GM12872 (cell line): ENCODE data around the gene ALDH6A1.

ENCODE experiments used
- TF ChIP-seq, protein P1 (sequence below): IDR thresholded peaks from 3 replicates; pipeline ENCODE4 v1.5.1; 2011; ENCODE audit warnings: low read depth, mild to moderate bottlenecking, low read length, moderate library complexity; ENCODE audit not compliant: insufficient read depth

ALDH6A1 gene

DNA sequence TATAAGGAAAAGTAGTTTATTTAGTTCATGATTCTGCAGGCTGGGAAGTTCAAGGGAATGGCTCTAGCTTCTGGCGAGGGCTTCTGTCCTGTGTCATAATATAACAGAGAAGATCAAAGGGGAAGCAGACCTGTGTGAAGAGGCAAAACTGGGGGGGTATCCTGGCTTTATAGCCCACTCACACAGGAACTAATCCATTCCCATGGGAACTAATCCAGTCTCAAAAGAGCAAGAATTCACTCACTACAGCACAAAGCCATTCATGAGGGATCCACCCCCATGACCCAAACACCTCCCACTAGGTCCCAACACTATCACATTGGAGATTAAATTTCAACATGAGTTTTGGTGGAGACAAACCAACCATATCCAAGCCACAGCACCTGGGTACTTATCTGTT lies 6.9 kb downstream of the ALDH6A1 start:
- TF ChIP-seq, protein P1, sequence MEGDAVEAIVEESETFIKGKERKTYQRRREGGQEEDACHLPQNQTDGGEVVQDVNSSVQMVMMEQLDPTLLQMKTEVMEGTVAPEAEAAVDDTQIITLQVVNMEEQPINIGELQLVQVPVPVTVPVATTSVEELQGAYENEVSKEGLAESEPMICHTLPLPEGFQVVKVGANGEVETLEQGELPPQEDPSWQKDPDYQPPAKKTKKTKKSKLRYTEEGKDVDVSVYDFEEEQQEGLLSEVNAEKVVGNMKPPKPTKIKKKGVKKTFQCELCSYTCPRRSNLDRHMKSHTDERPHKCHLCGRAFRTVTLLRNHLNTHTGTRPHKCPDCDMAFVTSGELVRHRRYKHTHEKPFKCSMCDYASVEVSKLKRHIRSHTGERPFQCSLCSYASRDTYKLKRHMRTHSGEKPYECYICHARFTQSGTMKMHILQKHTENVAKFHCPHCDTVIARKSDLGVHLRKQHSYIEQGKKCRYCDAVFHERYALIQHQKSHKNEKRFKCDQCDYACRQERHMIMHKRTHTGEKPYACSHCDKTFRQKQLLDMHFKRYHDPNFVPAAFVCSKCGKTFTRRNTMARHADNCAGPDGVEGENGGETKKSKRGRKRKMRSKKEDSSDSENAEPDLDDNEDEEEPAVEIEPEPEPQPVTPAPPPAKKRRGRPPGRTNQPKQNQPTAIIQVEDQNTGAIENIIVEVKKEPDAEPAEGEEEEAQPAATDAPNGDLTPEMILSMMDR = no peak

DNA sequence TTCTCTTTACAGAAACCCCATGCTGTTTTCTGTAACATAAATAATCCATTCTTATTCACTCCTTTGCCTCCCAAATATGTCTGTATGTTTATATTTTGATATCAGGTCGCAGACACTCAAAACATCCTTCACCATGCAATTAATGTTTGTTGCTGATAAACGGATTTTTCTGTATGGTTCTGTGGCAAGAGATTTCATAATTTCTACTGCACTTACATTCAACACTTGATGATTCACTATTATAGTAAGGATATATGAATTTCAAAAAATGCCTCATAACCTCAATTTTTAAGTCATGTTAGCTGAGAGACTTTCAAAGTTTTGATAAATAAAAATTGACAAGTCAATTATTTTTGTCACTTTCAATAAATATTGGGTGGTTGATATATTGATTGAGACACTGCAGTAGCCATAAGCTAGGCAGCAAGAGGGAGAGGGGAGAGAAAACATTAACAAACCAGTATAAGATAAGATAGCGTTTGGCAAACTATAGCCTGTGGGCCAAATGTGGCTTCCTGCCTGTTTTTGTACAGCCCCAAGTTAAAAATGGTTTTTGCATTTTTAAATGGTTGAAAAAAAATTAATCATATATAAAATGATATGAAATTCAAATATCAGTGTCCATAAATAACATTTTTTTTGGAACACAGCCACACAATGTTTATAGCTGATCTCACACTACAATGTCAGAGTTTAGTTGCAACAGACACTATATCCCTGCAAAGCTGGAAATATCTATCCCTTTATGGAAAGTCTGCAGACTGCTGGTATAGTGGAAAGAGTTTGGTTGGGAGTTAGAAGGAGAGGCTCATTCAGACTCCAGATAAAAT lies 18.3 kb downstream of the ALDH6A1 start:
- TF ChIP-seq, protein P1 = no peak

- TF ChIP-seq, protein P1 = no peak
These were observed 19.4 kb downstream of the ALDH6A1 start for GRCh38 chr14:74064883-74065282.

DNA sequence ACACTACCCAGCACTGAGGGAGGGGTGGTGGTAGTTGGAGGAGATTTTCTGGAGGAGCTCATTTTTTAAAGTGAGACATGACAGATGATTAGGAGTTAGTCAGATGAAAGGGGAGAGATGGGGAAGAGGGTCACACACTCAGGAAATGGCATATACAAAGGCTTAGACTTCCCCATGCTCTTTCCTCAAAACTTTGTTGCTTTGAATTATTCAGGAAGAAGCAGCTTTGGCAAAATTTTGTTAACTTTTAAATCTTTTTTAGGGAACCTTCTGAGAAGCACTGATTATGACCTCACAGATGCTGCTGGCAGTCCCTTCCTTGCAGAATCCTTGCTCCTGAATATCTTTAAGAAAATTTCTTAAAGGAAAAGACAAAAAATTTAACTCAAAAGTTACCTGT lies 19.8 kb downstream of the ALDH6A1 start:
- TF ChIP-seq, protein P1 = no peak

GRCh38 chr14:74062809-74063150 lies 21.5 kb downstream of the ALDH6A1 start:
- TF ChIP-seq, protein P1 = no peak

GRCh38 chr14:74049876-74050495 lies 34.3 kb downstream of the ALDH6A1 start:
- TF ChIP-seq, protein P1 = no peak

- TF ChIP-seq, protein P1 = peak; percentile 11; the same call in 1 of the 3 replicates
These were observed 36.0 kb downstream of the ALDH6A1 start for GRCh38 chr14:74048281-74048680.
